Measurements from ENCODE around the gene AP2A2. TPM values are rescaled to one million over a fixed set of nuclear protein-coding genes. Genes with fewer than 3 reads are reported as not detected.

The AP2A2 gene
- total RNA-seq, 2 donors from 2014 or later: 99.0 to 109 TPM

DNA sequence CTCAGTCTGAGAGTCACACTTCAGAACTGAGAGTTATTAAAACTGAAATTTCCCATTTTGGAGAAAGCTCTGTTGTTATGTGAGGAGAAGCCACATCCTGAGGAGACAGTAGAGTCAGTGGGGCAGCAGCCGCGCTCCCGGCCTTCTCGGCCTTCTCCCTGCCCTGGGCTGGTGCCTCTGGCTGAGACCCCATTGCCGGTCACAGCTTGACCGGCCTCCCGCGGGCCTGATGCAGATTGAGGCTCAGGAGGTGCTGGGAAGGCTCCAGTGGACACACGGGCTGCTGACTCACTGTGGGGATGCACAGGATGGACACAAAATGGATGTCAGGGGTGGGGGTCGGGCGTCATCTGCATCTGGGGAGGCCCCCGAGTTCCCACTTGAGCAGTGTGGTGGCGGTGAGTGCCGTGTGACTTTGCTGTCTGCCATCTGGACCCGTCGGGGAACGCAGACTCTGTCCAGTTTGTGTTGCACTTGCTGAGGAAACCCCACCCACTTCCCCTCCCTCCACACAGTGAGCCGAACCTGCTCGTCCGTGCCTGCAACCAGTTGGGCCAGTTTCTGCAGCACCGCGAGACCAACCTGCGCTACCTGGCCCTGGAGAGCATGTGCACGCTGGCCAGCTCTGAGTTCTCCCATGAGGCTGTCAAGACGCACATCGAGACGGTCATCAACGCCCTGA lies 60.7 kb downstream of the AP2A2 start:
- Histone ChIP-seq H3K36me3 (peaks cover 68% of the 10 kb centered on the region), H3K4me1 (ENCODE audit: control insufficient read depth in 1 of 2, low read depth in 2 of 2) (peaks cover 0 to 1% of the 10 kb centered on the region in 2 donors), H3K4me3 (no peak overlapping the region), H3K9me3 (no peaks in the 10 kb centered on the region), H3K27ac (no peak overlapping the region), H3K27me3 (replicated peaks; ENCODE audit: insufficient read depth) (no peaks in the 10 kb centered on the region)
- ATAC-seq (ENCODE audit: insufficient number of reproducible peaks, low FRiP score, low read depth): no peak
- DNase-seq (ENCODE audit: low spot score): no peak
- no peak for TF ChIP-seq CTCF (IDR thresholded peaks at IDR 0.05)

DNA sequence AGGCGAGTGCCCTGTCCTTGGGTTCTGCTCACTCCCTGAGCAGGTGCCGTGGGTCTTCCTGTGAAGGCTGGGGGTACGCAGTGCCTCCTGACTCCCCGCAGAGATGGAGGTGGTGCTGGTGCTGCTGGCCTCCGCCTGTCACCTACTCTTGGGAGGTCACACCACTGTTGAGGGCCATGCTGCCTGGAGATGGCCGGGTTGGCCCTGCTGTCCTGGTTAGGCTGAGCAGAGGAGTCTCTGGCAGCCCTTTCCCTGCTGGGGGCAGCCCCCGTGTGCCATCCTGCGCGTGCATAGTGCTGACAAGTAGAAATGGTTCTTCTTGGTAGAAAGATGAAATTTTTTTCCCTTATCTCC lies 61.3 kb downstream of the AP2A2 start:
- Histone ChIP-seq H3K9me3 (no peaks in the 10 kb centered on the region), H3K4me3 (no peak overlapping the region), H3K36me3 (peaks cover 68% of the 10 kb centered on the region), H3K4me1 (ENCODE audit: control insufficient read depth in 1 of 2, low read depth in 2 of 2) (no peaks in the 10 kb centered on the region), H3K27me3 (replicated peaks; ENCODE audit: insufficient read depth) (no peaks in the 10 kb centered on the region), H3K27ac (no peak overlapping the region)
- no peak for TF ChIP-seq CTCF (IDR thresholded peaks at IDR 0.05)
- ATAC-seq (ENCODE audit: insufficient number of reproducible peaks, low FRiP score, low read depth): no peak
- no peak for DNase-seq (ENCODE audit: low spot score)

DNA sequence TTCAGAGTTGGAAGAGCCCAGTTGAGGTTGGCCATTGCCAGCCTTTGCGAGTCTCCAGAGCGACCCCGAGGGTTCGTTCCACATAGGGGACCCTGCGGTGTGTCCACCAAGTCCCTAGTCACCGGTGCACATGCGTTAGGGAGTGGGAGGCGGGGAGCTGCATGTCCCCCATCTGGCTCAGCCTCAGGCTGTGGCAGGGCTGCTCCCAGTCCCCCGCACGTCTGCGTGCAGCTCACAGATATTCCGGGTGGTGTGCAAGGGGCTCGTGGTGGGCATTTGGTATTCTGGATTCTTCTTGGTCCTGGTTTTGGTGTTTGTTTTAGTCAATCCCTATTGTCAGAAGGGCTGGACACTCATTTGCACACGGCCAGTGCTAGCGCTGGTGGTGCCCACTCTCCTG lies 62.0 kb downstream of the AP2A2 start:
- no peak for TF ChIP-seq CTCF (IDR thresholded peaks at IDR 0.05)
- Histone ChIP-seq H3K27me3 (replicated peaks; ENCODE audit: insufficient read depth) (no peaks in the 10 kb centered on the region), H3K4me1 (ENCODE audit: control insufficient read depth in 1 of 2, low read depth in 2 of 2) (no peaks in the 10 kb centered on the region), H3K27ac (no peak overlapping the region), H3K36me3 (peaks cover 71% of the 10 kb centered on the region), H3K4me3 (no peak overlapping the region), H3K9me3 (no peaks in the 10 kb centered on the region)
- ATAC-seq (ENCODE audit: insufficient number of reproducible peaks, low FRiP score, low read depth) (no peak), DNase-seq (ENCODE audit: low spot score) (no peak)

GRCh38 chr11:990101-990500 lies 64.4 kb downstream of the AP2A2 start:
- TF ChIP-seq CTCF (IDR thresholded peaks at IDR 0.05): no peak
- Histone ChIP-seq H3K4me1 (ENCODE audit: control insufficient read depth in 1 of 2, low read depth in 2 of 2) (no peaks in the 10 kb centered on the region), H3K36me3 (peaks cover 72% of the 10 kb centered on the region), H3K27me3 (replicated peaks; ENCODE audit: insufficient read depth) (no peaks in the 10 kb centered on the region), H3K27ac (no peak overlapping the region), H3K4me3 (no peak overlapping the region), H3K9me3 (no peaks in the 10 kb centered on the region)
- DNase-seq (ENCODE audit: low spot score) (no peak), ATAC-seq (ENCODE audit: insufficient number of reproducible peaks, low FRiP score, low read depth) (no peak)

GRCh38 chr11:991034-991433 lies 65.4 kb downstream of the AP2A2 start:
- ATAC-seq (ENCODE audit: insufficient number of reproducible peaks, low FRiP score, low read depth) (no peak), DNase-seq (ENCODE audit: low spot score) (no peak)
- H3K27ac ChIP-seq: no peak overlapping the region
- H3K4me1 ChIP-seq (ENCODE audit: control insufficient read depth in 1 of 2, low read depth in 2 of 2): no peaks in the 10 kb centered on the region
- no peaks in the 10 kb centered on the region for H3K27me3 ChIP-seq (replicated peaks; ENCODE audit: insufficient read depth)
- H3K9me3 ChIP-seq: no peaks in the 10 kb centered on the region
- peaks cover 68% of the 10 kb centered on the region for H3K36me3 ChIP-seq
- no peak overlapping the region for H3K4me3 ChIP-seq
- TF ChIP-seq CTCF (IDR thresholded peaks at IDR 0.05): no peak

Measured in thoracic aorta (tissue), 2 donors.